ENCODE data around the gene GK2. TPM values are rescaled to one million over a fixed set of nuclear protein-coding genes. Genes with fewer than 3 reads are reported as not detected.

Gene GK2
- total RNA-seq, 2 donors from 2014 or later: not detected

GRCh38 chr4:79413032-79413885 is 5.2 kb upstream of the GK2 start:
- ATAC-seq (no peak), DNase-seq (ENCODE audit: low spot score) (no peak)
- H3K27ac Mint-ChIP-seq: no peak overlapping the region
- no peaks in the 10 kb centered on the region for H3K36me3 Mint-ChIP-seq
- H3K4me3 Mint-ChIP-seq: no peak overlapping the region
- peaks cover 14% of the 10 kb centered on the region for H3K9me3 Mint-ChIP-seq
- H3K4me1 Mint-ChIP-seq (ENCODE audit: low read depth in 2 of 2): no peaks in the 10 kb centered on the region
- no peaks in the 10 kb centered on the region for H3K27me3 Mint-ChIP-seq

GRCh38 chr4:79404666-79405065 is 3.4 kb downstream of the GK2 start:
- Mint-ChIP-seq H3K27me3 (no peaks in the 10 kb centered on the region), H3K4me3 (no peak overlapping the region), H3K36me3 (no peaks in the 10 kb centered on the region), H3K27ac (no peak overlapping the region), H3K4me1 (ENCODE audit: low read depth in 2 of 2) (no peaks in the 10 kb centered on the region), H3K9me3 (peaks cover 20% of the 10 kb centered on the region)
- no peak for DNase-seq (ENCODE audit: low spot score)
- no peak for ATAC-seq

- Mint-ChIP-seq H3K27me3 (no peaks in the 10 kb centered on the region), H3K36me3 (no peaks in the 10 kb centered on the region), H3K4me1 (ENCODE audit: low read depth in 2 of 2) (no peaks in the 10 kb centered on the region), H3K9me3 (peaks cover 12% of the 10 kb centered on the region), H3K4me3 (no peak overlapping the region), H3K27ac (no peak overlapping the region)
- ATAC-seq: no peak
- no peak for DNase-seq (ENCODE audit: low spot score)
Observed at GRCh38 chr4:79403356-79403755, 4.7 kb downstream of the GK2 start.

DNA sequence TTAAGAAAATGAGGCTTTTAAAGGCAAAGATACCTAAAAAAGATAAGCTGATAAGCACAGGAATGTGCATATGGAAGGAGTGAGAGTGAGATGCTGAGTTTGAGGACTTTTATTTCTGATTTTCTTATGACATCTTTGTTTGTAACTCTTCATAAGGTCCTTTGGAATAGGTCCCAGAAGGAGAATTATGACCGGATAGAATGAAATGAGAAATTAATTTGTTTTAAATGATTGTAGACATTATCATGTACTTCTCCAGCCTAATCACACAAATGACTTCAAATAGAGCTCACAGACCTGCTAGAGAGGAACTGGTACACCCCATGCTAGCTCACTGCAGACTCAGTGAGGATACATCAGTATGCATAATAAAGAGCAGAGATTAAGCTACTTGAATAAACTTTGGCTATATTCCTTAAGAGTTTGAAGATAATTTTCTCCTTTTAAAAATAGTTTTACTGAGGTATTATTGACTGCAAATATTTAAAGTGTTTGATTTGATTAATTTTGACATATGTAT is 5.6 kb downstream of the GK2 start:
- DNase-seq (ENCODE audit: low spot score) (no peak), ATAC-seq (no peak)
- H3K9me3 Mint-ChIP-seq: peaks cover 12% of the 10 kb centered on the region
- H3K27ac Mint-ChIP-seq: no peak overlapping the region
- H3K27me3 Mint-ChIP-seq: no peaks in the 10 kb centered on the region
- H3K4me3 Mint-ChIP-seq: no peak overlapping the region
- no peaks in the 10 kb centered on the region for H3K4me1 Mint-ChIP-seq (ENCODE audit: low read depth in 2 of 2)
- no peaks in the 10 kb centered on the region for H3K36me3 Mint-ChIP-seq

DNA sequence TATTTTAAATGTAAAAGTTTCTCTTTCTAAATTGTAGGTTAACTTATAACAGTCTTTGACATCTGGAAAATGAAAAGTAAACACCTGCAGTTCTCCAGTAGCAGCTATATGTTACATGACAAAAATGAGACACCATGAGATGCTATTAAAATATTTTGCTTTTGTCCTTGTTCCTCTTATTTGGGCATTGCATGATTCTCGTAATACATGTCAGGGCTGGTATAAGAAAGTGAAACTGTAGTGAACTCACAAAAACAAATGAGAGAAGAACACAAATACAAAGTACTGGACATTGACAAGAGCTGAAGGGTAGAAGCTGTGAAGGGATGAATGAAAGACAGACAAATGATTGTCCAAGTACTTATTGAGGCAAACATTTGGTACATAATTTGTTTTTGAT is 9.0 kb downstream of the GK2 start:
- no peak overlapping the region for H3K27ac Mint-ChIP-seq
- no peaks in the 10 kb centered on the region for H3K4me1 Mint-ChIP-seq (ENCODE audit: low read depth in 2 of 2)
- DNase-seq (ENCODE audit: low spot score) (no peak), ATAC-seq (no peak)
- no peaks in the 10 kb centered on the region for H3K36me3 Mint-ChIP-seq
- peaks cover 9% of the 10 kb centered on the region for H3K9me3 Mint-ChIP-seq
- H3K27me3 Mint-ChIP-seq: no peaks in the 10 kb centered on the region
- no peak overlapping the region for H3K4me3 Mint-ChIP-seq

- no peak overlapping the region for H3K4me3 Mint-ChIP-seq
- H3K36me3 Mint-ChIP-seq: no peaks in the 10 kb centered on the region
- DNase-seq (ENCODE audit: low spot score): no peak
- no peak overlapping the region for H3K27ac Mint-ChIP-seq
- H3K27me3 Mint-ChIP-seq: no peaks in the 10 kb centered on the region
- peaks cover 9% of the 10 kb centered on the region for H3K9me3 Mint-ChIP-seq
- ATAC-seq: no peak
- H3K4me1 Mint-ChIP-seq (ENCODE audit: low read depth in 2 of 2): no peaks in the 10 kb centered on the region
Observed at GRCh38 chr4:79397951-79398350, 10.1 kb downstream of the GK2 start.

- H3K9me3 Mint-ChIP-seq: peaks cover 7% of the 10 kb centered on the region
- ATAC-seq: no peak
- no peak overlapping the region for H3K4me3 Mint-ChIP-seq
- no peak for DNase-seq (ENCODE audit: low spot score)
- no peaks in the 10 kb centered on the region for H3K4me1 Mint-ChIP-seq (ENCODE audit: low read depth in 2 of 2)
- no peak overlapping the region for H3K27ac Mint-ChIP-seq
- H3K27me3 Mint-ChIP-seq: no peaks in the 10 kb centered on the region
- no peaks in the 10 kb centered on the region for H3K36me3 Mint-ChIP-seq
Observed at GRCh38 chr4:79396794-79397193, 11.2 kb downstream of the GK2 start.

DNA sequence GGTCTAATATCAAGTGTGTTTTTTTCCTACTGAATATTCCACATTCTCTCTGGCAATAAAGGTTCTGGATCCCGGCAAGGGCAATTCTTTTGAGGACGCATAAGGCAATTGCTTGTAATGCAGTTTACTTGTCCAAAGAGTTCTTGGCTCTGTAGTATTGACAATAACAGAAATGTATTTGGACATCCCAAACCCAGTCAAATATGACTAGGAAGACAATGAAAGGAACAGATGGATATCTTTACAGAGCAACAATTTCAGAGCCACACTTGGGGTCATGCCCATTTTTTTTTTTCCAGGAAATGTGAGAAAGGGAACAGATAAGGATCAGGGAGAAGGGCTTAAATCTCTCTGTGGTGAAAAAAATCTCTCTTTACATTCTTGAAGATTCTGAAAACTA is 12.2 kb downstream of the GK2 start:
- no peaks in the 10 kb centered on the region for H3K36me3 Mint-ChIP-seq
- no peak for DNase-seq (ENCODE audit: low spot score)
- no peak overlapping the region for H3K27ac Mint-ChIP-seq
- H3K4me3 Mint-ChIP-seq: no peak overlapping the region
- H3K27me3 Mint-ChIP-seq: no peaks in the 10 kb centered on the region
- no peaks in the 10 kb centered on the region for H3K4me1 Mint-ChIP-seq (ENCODE audit: low read depth in 2 of 2)
- no peak for ATAC-seq
- peaks cover 6% of the 10 kb centered on the region for H3K9me3 Mint-ChIP-seq

DNA sequence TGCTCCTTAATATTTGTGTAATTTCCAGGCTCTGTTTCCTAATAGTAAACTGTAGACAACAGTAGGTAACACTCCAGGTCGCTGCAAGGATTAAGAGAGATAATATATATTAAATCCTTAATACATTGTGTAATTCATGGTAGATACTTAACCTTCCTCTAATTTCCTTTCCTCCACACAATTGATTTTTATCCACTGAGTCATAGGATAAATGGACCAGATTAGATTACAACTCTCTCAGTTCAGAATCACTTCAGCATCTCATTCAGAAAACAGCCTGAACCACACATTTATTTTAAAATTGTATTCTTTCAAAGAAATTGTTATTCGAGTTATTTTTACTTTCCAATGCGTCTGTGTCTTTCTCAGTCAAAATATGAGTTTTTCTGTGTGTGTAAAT is 17.1 kb downstream of the GK2 start:
- Mint-ChIP-seq H3K4me3 (no peak overlapping the region), H3K27me3 (no peaks in the 10 kb centered on the region), H3K36me3 (no peaks in the 10 kb centered on the region), H3K4me1 (ENCODE audit: low read depth in 2 of 2) (no peaks in the 10 kb centered on the region), H3K9me3 (no peaks in the 10 kb centered on the region), H3K27ac (no peak overlapping the region)
- no peak for ATAC-seq
- no peak for DNase-seq (ENCODE audit: low spot score)

GRCh38 chr4:79385641-79386040 is 22.4 kb downstream of the GK2 start:
- DNase-seq (ENCODE audit: low spot score) (no peak), ATAC-seq (no peak)
- Mint-ChIP-seq H3K27me3 (no peaks in the 10 kb centered on the region), H3K36me3 (no peaks in the 10 kb centered on the region), H3K4me3 (no peak overlapping the region), H3K27ac (no peak overlapping the region), H3K9me3 (peaks cover 2% of the 10 kb centered on the region), H3K4me1 (ENCODE audit: low read depth in 2 of 2) (no peaks in the 10 kb centered on the region)

- DNase-seq (ENCODE audit: low spot score) (no peak), ATAC-seq (no peak)
- Mint-ChIP-seq H3K4me3 (no peak overlapping the region), H3K9me3 (peaks cover 5% of the 10 kb centered on the region), H3K27ac (no peak overlapping the region), H3K4me1 (ENCODE audit: low read depth in 2 of 2) (no peaks in the 10 kb centered on the region), H3K27me3 (no peaks in the 10 kb centered on the region), H3K36me3 (peaks cover 3% of the 10 kb centered on the region)
Observed at GRCh38 chr4:79381161-79381560, 26.9 kb downstream of the GK2 start.

DNA sequence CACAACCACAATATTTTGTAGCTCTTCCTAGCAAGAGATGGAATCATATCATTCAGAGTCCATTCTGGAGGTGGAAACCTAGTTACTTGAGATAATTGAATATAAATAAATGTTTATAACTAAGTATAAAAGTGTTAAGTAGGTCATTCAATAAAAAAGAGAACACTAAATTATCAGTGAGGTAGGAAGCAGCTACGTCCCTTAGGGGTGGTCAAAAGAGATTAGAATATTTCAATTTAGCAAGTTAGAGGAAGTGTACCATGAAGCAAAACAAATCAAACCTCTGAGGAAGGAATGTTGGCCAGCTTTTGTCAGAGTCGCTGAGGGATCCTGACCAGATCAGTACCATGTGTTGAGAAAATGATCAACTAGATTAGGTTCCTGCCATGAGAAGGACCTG is 38.0 kb downstream of the GK2 start:
- Mint-ChIP-seq H3K4me3 (no peak overlapping the region), H3K27me3 (no peaks in the 10 kb centered on the region), H3K9me3 (peaks cover 4% of the 10 kb centered on the region), H3K27ac (no peak overlapping the region), H3K4me1 (ENCODE audit: low read depth in 2 of 2) (no peaks in the 10 kb centered on the region), H3K36me3 (no peaks in the 10 kb centered on the region)
- ATAC-seq (no peak), DNase-seq (ENCODE audit: low spot score) (no peak)

GRCh38 chr4:79367096-79367495 is 40.9 kb downstream of the GK2 start:
- Mint-ChIP-seq H3K4me1 (ENCODE audit: low read depth in 2 of 2) (no peaks in the 10 kb centered on the region), H3K36me3 (no peaks in the 10 kb centered on the region), H3K4me3 (no peak overlapping the region), H3K27ac (no peak overlapping the region), H3K27me3 (no peaks in the 10 kb centered on the region), H3K9me3 (peaks cover 4% of the 10 kb centered on the region)
- ATAC-seq (no peak), DNase-seq (ENCODE audit: low spot score) (no peak)

- no peaks in the 10 kb centered on the region for H3K36me3 Mint-ChIP-seq
- no peak overlapping the region for H3K4me3 Mint-ChIP-seq
- peaks cover 4% of the 10 kb centered on the region for H3K9me3 Mint-ChIP-seq
- DNase-seq (ENCODE audit: low spot score) (no peak), ATAC-seq (no peak)
- H3K27me3 Mint-ChIP-seq: no peaks in the 10 kb centered on the region
- H3K4me1 Mint-ChIP-seq (ENCODE audit: low read depth in 2 of 2): no peaks in the 10 kb centered on the region
- H3K27ac Mint-ChIP-seq: no peak overlapping the region
Observed at GRCh38 chr4:79366422-79366821, 41.6 kb downstream of the GK2 start.

DNA sequence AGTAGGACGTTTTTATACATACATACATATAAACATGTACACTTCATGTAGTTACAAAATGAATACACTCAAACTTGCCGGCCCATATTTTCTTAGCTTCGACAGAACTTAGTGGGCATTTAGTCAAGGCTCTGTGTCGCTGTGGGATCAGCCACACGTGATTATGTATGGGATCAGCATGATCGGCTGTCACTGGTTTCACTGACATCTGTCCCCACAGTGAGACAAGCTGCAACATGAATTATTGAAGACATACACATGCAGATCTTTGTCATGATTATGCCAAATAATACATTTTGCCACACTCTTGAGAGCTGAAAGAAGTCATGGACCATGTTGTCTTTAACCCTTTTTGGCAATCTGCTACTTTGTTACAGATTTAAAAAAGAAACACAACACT is 44.0 kb downstream of the GK2 start:
- Mint-ChIP-seq H3K36me3 (no peaks in the 10 kb centered on the region), H3K9me3 (no peaks in the 10 kb centered on the region), H3K4me1 (ENCODE audit: low read depth in 2 of 2) (no peaks in the 10 kb centered on the region), H3K27me3 (no peaks in the 10 kb centered on the region), H3K4me3 (no peak overlapping the region), H3K27ac (no peak overlapping the region)
- DNase-seq (ENCODE audit: low spot score) (no peak), ATAC-seq (no peak)
